ENCODE results near the gene ANTXR1. TPM values are rescaled to one million over a fixed set of nuclear protein-coding genes. Genes with fewer than 3 reads are reported as not detected.

The ANTXR1 gene
- total and polyA plus RNA-seq, 9 of the 15 experiments (the other 6 are each of a cell fraction or from before 2014, with no cell fraction given), result 0.07 to 1.00 (median 0.54) TPM

DNA sequence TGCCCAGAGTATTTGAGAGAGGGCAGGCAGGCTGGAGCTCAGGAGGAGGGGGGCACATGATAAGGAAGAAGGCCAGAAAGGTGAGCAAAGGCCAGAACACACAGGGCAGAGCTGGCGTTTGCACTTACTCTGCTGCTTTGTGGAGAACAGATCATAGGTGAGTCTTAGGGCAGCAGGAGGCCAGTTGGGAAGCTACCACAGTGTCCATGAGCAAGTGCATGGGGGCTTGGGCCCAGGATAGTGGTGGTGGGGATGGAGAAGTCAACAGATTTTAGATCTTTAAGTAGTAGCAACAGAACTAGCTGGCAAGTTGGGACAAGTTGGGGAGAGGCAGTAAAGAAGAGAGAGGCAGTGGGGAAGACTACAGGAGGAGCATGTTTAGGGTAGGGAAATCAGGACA is 168.0 kb downstream of the ANTXR1 start:
- H3K9ac ChIP-seq (ENCODE audit: insufficient read depth in 1 of 2, low read depth in 2 of 2, low read length in 2 of 2), result no peak overlapping the region
- in situ Hi-C loops (cut with MboI) (no loop called here), intact Hi-C loops (cut with micrococcal nuclease) (no loop called here)
- ChIA-PET POLR2A (interaction anchor here (0.6 kb wide), 1 partner anchor 20 kb away, joined by 3 read pairs; no protein-coding TSS in a partner anchor), CTCF (ENCODE audit: low intra/inter-chr PET ratio) (no interaction called here)
- FAIRE-seq, result no peak
- H4K20me1 ChIP-seq (replicated peaks; ENCODE audit: control insufficient read depth, insufficient read depth, low read length), result no peaks in the 10 kb centered on the region
- H3K9me3 ChIP-seq (replicated peaks; ENCODE audit: control insufficient read depth, insufficient read depth, low read depth, low read length), result no peaks in the 10 kb centered on the region
- no peaks in the 10 kb centered on the region for H3K79me2 ChIP-seq (ENCODE audit: control insufficient read depth, insufficient read depth, low read length)
- no peaks in the 10 kb centered on the region for H3K36me3 ChIP-seq (ENCODE audit: control insufficient read depth, insufficient read depth, low read length)
- no peak overlapping the region for H3K27ac ChIP-seq (ENCODE audit: extremely low read depth, low read depth, low read length)
- WGBS (ENCODE audit: insufficient coverage, low coverage, missing lambda C conversion rate), result 0% methylated on average over 1 of the region's 1 CpG
- ATAC-seq, result no peak
- TF ChIP-seq, protein P1, sequence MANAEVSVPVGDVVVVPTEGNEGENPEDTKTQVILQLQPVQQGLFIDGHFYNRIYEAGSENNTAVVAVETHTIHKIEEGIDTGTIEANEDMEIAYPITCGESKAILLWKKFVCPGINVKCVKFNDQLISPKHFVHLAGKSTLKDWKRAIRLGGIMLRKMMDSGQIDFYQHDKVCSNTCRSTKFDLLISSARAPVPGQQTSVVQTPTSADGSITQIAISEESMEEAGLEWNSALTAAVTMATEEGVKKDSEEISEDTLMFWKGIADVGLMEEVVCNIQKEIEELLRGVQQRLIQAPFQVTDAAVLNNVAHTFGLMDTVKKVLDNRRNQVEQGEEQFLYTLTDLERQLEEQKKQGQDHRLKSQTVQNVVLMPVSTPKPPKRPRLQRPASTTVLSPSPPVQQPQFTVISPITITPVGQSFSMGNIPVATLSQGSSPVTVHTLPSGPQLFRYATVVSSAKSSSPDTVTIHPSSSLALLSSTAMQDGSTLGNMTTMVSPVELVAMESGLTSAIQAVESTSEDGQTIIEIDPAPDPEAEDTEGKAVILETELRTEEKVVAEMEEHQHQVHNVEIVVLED (CRISPR knock-in tag; IDR thresholded peaks at IDR 0.05), result no peak
- TF ChIP-seq CHD1 (IDR thresholded peaks at IDR 0.05; ENCODE audit: low read length) (no peak), ZBTB1 (CRISPR knock-in tag; IDR thresholded peaks at IDR 0.05; ENCODE audit: borderline replicate concordance, low read depth) (no peak), LARP7 (IDR thresholded peaks at IDR 0.05) (no peak), ZNF184 (CRISPR knock-in tag; IDR thresholded peaks at IDR 0.05) (no peak), ZFP30 (CRISPR knock-in tag; IDR thresholded peaks at IDR 0.05; ENCODE audit: borderline replicate concordance) (no peak), EZH2 (IDR thresholded peaks at IDR 0.05; ENCODE audit: borderline replicate concordance, low read depth, low read length) (no peak), XRCC3 (IDR thresholded peaks at IDR 0.05) (no peak), BRCA1 (IDR thresholded peaks at IDR 0.05) (no peak), BRCA1 (CRISPR knock-in tag; IDR thresholded peaks at IDR 0.05) (no peak), MTF1 (CRISPR knock-in tag; IDR thresholded peaks at IDR 0.05; ENCODE audit: borderline replicate concordance) (no peak), MAZ (CRISPR knock-in tag; conservative IDR thresholded peaks at IDR 0.05 in 1 of 2, IDR thresholded peaks at IDR 0.05 in 1 of 2) (no peak)
- TF ChIP-seq, protein P2, sequence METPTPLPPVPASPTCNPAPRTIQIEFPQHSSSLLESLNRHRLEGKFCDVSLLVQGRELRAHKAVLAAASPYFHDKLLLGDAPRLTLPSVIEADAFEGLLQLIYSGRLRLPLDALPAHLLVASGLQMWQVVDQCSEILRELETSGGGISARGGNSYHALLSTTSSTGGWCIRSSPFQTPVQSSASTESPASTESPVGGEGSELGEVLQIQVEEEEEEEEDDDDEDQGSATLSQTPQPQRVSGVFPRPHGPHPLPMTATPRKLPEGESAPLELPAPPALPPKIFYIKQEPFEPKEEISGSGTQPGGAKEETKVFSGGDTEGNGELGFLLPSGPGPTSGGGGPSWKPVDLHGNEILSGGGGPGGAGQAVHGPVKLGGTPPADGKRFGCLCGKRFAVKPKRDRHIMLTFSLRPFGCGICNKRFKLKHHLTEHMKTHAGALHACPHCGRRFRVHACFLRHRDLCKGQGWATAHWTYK (CRISPR knock-in tag; IDR thresholded peaks at IDR 0.05), result no peak
- TF ChIP-seq, protein P3, sequence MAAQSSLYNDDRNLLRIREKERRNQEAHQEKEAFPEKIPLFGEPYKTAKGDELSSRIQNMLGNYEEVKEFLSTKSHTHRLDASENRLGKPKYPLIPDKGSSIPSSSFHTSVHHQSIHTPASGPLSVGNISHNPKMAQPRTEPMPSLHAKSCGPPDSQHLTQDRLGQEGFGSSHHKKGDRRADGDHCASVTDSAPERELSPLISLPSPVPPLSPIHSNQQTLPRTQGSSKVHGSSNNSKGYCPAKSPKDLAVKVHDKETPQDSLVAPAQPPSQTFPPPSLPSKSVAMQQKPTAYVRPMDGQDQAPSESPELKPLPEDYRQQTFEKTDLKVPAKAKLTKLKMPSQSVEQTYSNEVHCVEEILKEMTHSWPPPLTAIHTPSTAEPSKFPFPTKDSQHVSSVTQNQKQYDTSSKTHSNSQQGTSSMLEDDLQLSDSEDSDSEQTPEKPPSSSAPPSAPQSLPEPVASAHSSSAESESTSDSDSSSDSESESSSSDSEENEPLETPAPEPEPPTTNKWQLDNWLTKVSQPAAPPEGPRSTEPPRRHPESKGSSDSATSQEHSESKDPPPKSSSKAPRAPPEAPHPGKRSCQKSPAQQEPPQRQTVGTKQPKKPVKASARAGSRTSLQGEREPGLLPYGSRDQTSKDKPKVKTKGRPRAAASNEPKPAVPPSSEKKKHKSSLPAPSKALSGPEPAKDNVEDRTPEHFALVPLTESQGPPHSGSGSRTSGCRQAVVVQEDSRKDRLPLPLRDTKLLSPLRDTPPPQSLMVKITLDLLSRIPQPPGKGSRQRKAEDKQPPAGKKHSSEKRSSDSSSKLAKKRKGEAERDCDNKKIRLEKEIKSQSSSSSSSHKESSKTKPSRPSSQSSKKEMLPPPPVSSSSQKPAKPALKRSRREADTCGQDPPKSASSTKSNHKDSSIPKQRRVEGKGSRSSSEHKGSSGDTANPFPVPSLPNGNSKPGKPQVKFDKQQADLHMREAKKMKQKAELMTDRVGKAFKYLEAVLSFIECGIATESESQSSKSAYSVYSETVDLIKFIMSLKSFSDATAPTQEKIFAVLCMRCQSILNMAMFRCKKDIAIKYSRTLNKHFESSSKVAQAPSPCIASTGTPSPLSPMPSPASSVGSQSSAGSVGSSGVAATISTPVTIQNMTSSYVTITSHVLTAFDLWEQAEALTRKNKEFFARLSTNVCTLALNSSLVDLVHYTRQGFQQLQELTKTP (IDR thresholded peaks at IDR 0.05; ENCODE audit: low read depth in 1 of 2, partially characterized antibody in 2 of 2), result no peak
- TF ChIP-seq, protein P4, sequence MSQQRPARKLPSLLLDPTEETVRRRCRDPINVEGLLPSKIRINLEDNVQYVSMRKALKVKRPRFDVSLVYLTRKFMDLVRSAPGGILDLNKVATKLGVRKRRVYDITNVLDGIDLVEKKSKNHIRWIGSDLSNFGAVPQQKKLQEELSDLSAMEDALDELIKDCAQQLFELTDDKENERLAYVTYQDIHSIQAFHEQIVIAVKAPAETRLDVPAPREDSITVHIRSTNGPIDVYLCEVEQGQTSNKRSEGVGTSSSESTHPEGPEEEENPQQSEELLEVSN (IDR thresholded peaks at IDR 0.05; ENCODE audit: borderline replicate concordance in 1 of 2, extremely low read depth in 1 of 2, insufficient read depth in 1 of 2, insufficient read length in 1 of 2, low read depth in 1 of 2, low read length in 1 of 2, poor library complexity in 1 of 2, severe bottlenecking in 1 of 2), result no peak
- no peak for DNase-seq (ENCODE audit: extremely low read depth in 1 of 4, low spot score in 3 of 4)
- no peaks in the 10 kb centered on the region for H3K9me1 ChIP-seq (ENCODE audit: control insufficient read depth, insufficient read depth, low read length)
- no peak overlapping the region for H2AFZ ChIP-seq (ENCODE audit: low read depth, low read length)
- BruUV-seq (replicated peaks), result no TSS peak
- no peak overlapping the region for H3K4me3 ChIP-seq
- peaks cover 15 to 30% of the 10 kb centered on the region in 2 experiments for H3K4me1 ChIP-seq (replicated peaks in 1 of 2; ENCODE audit: control insufficient read depth in 2 of 2, insufficient read depth in 2 of 2, low read length in 2 of 2)
- no peak overlapping the region for H3K4me2 ChIP-seq (ENCODE audit: insufficient read depth, low read length)
- H3K27me3 ChIP-seq (ENCODE audit: control insufficient read depth in 2 of 2, insufficient read depth in 2 of 2, low read length in 2 of 2), result peaks cover 0 to 8% of the 10 kb centered on the region in 2 experiments; a peak in 3 of 5 replicates
